Measurements from ENCODE around the gene AGAP9.
"Not testable (repeated sequence)": the region's sequence is repeated elsewhere in the genome, so short reads cannot be mapped to it uniquely, and the experiment has no call there.

- not testable (repeated sequence) for TF ChIP-seq CTCF (IDR thresholded peaks at IDR 0.05; ENCODE audit: low read depth, low read length); EZH2phosphoT487 (IDR thresholded peaks at IDR 0.05; ENCODE audit: low read depth)
These were observed 56.0 kb downstream of the AGAP9 start for GRCh38 chr10:47467458-47467857.

Measured in OCI-LY3 (cell line).